ENCODE measurements around the gene CHIT1. TPM values are rescaled to one million over a fixed set of nuclear protein-coding genes. Genes with fewer than 3 reads are reported as not detected.

The CHIT1 gene
- total and polyA plus RNA-seq, 9 of the 15 experiments (the other 6 are each of a cell fraction or from before 2014, with no cell fraction given) = not detected

DNA sequence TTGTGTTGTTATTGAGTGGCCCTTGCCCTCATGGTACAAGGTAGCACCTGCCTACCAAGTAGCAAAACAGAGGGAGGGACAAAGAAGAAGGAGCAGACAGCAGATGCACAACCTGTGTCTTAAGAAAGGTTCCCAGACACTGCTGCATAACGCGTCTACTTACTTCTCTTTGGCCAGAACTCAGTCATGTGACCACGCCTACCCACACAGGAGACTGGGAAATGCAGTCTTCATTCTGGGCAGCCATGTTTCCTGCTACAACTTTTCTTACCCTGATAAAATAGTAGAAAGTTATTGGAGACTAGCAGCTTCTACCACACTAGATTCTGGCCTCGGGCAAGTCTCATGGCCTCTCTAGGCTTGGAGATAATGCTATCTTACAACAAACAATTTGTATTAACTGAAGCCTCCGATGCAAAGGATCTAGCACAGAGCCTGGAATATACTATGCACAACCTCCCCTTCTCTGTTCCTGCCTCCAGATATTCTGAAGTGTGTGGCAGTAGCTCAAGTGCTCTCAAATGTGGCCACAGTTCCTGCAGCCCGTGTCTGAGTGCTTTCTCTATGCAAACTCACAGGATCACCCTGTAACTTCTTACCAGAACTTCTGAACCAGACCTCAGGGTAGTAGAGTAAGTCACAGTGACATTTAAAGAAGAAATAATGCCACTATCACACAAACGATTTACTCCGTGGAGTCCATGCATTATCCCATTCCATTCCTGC is 41.7 kb upstream of the CHIT1 start (continued):
- TF ChIP-seq, protein P1, sequence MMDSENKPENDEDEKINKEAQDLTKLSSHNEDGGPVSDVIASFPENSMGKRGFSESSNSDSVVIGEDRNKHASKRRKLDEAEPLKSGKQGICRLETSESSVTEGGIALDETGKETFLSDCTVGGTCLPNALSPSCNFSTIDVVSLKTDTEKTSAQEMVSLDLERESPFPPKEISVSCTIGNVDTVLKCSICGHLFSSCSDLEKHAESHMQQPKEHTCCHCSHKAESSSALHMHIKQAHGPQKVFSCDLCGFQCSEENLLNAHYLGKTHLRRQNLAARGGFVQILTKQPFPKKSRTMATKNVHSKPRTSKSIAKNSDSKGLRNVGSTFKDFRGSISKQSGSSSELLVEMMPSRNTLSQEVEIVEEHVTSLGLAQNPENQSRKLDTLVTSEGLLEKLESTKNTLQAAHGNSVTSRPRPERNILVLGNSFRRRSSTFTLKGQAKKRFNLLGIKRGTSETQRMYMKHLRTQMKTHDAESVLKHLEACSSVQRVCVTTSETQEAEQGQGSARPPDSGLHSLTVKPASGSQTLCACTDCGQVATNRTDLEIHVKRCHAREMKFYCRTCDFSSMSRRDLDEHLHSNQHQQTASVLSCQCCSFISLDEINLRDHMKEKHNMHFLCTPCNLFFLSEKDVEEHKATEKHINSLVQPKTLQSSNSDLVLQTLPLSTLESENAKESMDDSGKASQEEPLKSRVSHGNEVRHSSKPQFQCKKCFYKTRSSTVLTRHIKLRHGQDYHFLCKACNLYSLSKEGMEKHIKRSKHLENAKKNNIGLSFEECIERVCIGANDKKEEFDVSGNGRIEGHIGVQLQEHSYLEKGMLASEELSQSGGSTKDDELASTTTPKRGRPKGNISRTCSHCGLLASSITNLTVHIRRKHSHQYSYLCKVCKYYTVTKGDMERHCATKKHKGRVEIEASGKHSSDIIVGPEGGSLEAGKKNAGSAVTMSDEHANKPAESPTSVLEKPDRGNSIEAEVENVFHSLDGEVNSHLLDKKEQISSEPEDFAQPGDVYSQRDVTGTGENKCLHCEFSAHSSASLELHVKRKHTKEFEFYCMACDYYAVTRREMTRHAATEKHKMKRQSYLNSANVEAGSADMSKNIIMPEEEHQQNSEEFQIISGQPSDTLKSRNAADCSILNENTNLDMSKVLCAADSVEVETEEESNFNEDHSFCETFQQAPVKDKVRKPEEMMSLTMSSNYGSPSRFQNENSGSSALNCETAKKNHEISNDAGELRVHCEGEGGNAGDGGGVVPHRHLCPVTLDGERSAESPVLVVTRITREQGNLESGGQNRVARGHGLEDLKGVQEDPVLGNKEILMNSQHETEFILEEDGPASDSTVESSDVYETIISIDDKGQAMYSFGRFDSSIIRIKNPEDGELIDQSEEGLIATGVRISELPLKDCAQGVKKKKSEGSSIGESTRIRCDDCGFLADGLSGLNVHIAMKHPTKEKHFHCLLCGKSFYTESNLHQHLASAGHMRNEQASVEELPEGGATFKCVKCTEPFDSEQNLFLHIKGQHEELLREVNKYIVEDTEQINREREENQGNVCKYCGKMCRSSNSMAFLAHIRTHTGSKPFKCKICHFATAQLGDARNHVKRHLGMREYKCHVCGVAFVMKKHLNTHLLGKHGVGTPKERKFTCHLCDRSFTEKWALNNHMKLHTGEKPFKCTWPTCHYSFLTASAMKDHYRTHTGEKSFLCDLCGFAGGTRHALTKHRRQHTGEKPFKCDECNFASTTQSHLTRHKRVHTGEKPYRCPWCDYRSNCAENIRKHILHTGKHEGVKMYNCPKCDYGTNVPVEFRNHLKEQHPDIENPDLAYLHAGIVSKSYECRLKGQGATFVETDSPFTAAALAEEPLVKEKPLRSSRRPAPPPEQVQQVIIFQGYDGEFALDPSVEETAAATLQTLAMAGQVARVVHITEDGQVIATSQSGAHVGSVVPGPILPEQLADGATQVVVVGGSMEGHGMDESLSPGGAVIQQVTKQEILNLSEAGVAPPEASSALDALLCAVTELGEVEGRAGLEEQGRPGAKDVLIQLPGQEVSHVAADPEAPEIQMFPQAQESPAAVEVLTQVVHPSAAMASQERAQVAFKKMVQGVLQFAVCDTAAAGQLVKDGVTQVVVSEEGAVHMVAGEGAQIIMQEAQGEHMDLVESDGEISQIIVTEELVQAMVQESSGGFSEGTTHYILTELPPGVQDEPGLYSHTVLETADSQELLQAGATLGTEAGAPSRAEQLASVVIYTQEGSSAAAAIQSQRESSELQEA (IDR thresholded peaks at IDR 0.05; ENCODE audit: low read depth) = no peak
- TF ChIP-seq NBN (IDR thresholded peaks at IDR 0.05; ENCODE audit: low read depth) (no peak), AFF4 (CRISPR knock-in tag; IDR thresholded peaks at IDR 0.05) (no peak), SIX5 (IDR thresholded peaks at IDR 0.05; ENCODE audit: borderline replicate concordance in 1 of 2, insufficient read depth in 1 of 2, low read depth in 1 of 2, low read length in 2 of 2) (peak; percentile 64 to 68), ZFP30 (CRISPR knock-in tag; IDR thresholded peaks at IDR 0.05; ENCODE audit: borderline replicate concordance) (no peak), EGR1 (conservative IDR thresholded peaks at IDR 0.05) (peak; percentile 43; the same call in 1 of the 2 replicates)
- TF ChIP-seq, protein P2, sequence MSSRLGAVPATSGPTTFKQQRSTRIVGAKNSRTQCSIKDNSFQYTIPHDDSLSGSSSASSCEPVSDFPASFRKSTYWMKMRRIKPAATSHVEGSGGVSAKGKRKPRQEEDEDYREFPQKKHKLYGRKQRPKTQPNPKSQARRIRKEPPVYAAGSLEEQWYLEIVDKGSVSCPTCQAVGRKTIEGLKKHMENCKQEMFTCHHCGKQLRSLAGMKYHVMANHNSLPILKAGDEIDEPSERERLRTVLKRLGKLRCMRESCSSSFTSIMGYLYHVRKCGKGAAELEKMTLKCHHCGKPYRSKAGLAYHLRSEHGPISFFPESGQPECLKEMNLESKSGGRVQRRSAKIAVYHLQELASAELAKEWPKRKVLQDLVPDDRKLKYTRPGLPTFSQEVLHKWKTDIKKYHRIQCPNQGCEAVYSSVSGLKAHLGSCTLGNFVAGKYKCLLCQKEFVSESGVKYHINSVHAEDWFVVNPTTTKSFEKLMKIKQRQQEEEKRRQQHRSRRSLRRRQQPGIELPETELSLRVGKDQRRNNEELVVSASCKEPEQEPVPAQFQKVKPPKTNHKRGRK (tag; IDR thresholded peaks at IDR 0.05) = no peak
- TF ChIP-seq, protein P3, sequence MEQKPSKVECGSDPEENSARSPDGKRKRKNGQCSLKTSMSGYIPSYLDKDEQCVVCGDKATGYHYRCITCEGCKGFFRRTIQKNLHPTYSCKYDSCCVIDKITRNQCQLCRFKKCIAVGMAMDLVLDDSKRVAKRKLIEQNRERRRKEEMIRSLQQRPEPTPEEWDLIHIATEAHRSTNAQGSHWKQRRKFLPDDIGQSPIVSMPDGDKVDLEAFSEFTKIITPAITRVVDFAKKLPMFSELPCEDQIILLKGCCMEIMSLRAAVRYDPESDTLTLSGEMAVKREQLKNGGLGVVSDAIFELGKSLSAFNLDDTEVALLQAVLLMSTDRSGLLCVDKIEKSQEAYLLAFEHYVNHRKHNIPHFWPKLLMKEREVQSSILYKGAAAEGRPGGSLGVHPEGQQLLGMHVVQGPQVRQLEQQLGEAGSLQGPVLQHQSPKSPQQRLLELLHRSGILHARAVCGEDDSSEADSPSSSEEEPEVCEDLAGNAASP (IDR thresholded peaks at IDR 0.05) = no peak
- TF ChIP-seq, protein P4, sequence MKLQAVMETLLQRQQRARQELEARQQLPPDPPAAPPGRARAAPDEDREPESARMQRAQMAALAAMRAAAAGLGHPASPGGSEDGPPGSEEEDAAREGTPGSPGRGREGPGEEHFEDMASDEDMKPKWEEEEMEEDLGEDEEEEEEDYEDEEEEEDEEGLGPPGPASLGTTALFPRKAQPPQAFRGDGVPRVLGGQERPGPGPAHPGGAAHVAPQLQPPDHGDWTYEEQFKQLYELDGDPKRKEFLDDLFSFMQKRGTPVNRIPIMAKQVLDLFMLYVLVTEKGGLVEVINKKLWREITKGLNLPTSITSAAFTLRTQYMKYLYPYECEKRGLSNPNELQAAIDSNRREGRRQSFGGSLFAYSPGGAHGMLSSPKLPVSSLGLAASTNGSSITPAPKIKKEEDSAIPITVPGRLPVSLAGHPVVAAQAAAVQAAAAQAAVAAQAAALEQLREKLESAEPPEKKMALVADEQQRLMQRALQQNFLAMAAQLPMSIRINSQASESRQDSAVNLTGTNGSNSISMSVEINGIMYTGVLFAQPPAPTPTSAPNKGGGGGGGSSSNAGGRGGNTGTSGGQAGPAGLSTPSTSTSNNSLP (IDR thresholded peaks at IDR 0.05; ENCODE audit: borderline replicate concordance, low read depth, low read length) = no peak
